PC-9 (cell line): ENCODE measurements around the gene ZNRD2. TPM values are rescaled to one million over a fixed set of nuclear protein-coding genes. Genes with fewer than 3 reads are reported as not detected.

Source experiments
- BruUV-seq: library from RNA; stranded (reverse); fragments of 400-500 nt; replicated peaks from 2 replicates; lab custom pipeline; 2021; lab: Mats Ljungman, UMichigan
- CTCF ChIA-PET: fragments of 300-600 bp; sonication (Branson Sonifier 250); formaldehyde crosslinking; loops from one replicate; lab custom pipeline; 2022; ENCODE audit warnings: antibody characterized with exemption; lab: Charles Lee
- POLR2A ChIA-PET: fragments of 300-600 bp; sonication (Branson Sonifier 250); formaldehyde crosslinking; loops from one replicate; lab custom pipeline; 2022; ENCODE audit warnings: antibody characterized with exemption; ENCODE audit not compliant: unreplicated experiment; lab: Charles Lee
- DNase-seq, 2 experiments: peaks; one replicate each; pipeline versions ENCODE4 v3.0.0 to v3.0.0-alpha.2; 2015 to 2022; ENCODE audit warnings: mixed read lengths in 1 of 2
- H2AFZ ChIP-seq: fragments of 200-600 bp; sonication (generic); 2 replicates; pipeline ENCODE4 v1.8.1; 2017; ENCODE audit warnings: antibody characterized with exemption
- H3F3A ChIP-seq: fragments of 200-600 bp; sonication (generic); 2 replicates; pipeline ENCODE4 v1.8.1; 2017; ENCODE audit warnings: antibody characterized with exemption, mild to moderate bottlenecking, low read depth; ENCODE audit not compliant: insufficient read depth
- H3K27ac ChIP-seq: fragments of 200-600 bp; sonication (generic); 2 replicates; pipeline ENCODE4 v1.6.1; 2016; ENCODE audit warnings: mixed run types
- H3K27me3 ChIP-seq: fragments of 200-600 bp; sonication (generic); 2 replicates; pipeline ENCODE4 v1.6.1; 2016; ENCODE audit warnings: low read depth, mixed run types; ENCODE audit not compliant: insufficient read depth
- H3K36me3 ChIP-seq: fragments of 200-600 bp; sonication (generic); 2 replicates; pipeline ENCODE4 v1.6.1; 2016; ENCODE audit warnings: low read depth, mixed run types
- H3K4me1 ChIP-seq: fragments of 200-600 bp; sonication (generic); replicated peaks from 2 replicates; pipeline ENCODE4 v1.6.1; 2016; ENCODE audit warnings: mixed run types; ENCODE audit not compliant: insufficient read depth
- H3K4me2 ChIP-seq: fragments of 200-600 bp; sonication (generic); 2 replicates; pipeline ENCODE4 v1.6.1; 2017; ENCODE audit warnings: mixed run types
- H3K4me3 ChIP-seq: fragments of 200-600 bp; sonication (generic); 2 replicates; pipeline ENCODE4 v1.6.1; 2016; ENCODE audit warnings: mixed run types
- H3K79me2 ChIP-seq: fragments of 200-600 bp; sonication (generic); 2 replicates; pipeline ENCODE4 v1.6.1; 2017; ENCODE audit warnings: low read depth, mixed run types
- H3K9me2 ChIP-seq: fragments of 200-600 bp; sonication (generic); 2 replicates; pipeline ENCODE4 v1.8.1; 2017; ENCODE audit warnings: mild to moderate bottlenecking; ENCODE audit not compliant: insufficient read depth
- H3K9me3 ChIP-seq: fragments of 200-600 bp; sonication (generic); 2 replicates; pipeline ENCODE4 v1.8.1; 2016; ENCODE audit warnings: low read depth; ENCODE audit not compliant: insufficient read depth
- H4K20me1 ChIP-seq: fragments of 200-600 bp; sonication (generic); 2 replicates; pipeline ENCODE4 v1.8.1; 2017; ENCODE audit not compliant: insufficient read depth
- EZH2 ChIP-seq: fragments of 200-600 bp; sonication (generic); IDR thresholded peaks from 2 replicates; pipeline ENCODE4 v1.8.0; 2017; ENCODE audit warnings: antibody characterized with exemption, low read depth
- intact Hi-C: fragments of 100-400 bp; cut with micrococcal nuclease; formaldehyde crosslinking; loops from one replicate; pipeline ENCODE4 v1.10.0; 2022; ENCODE audit not compliant: unreplicated experiment
- total RNA-seq: library from RNA; stranded (reverse); gene quantifications from 2 replicates; pipeline ENCODE4 v1.2.3, GENCODE V29; 2021
- TF ChIP-seq, protein P1 (sequence below): fragments of 200-600 bp; sonication (generic); conservative IDR thresholded peaks from 2 replicates; pipeline ENCODE4 v1.6.1; 2017; ENCODE audit warnings: mixed run types, antibody characterized with exemption, mild to moderate bottlenecking, moderate library complexity

Gene ZNRD2
- total RNA-seq, 1 experiment from 2014 or later, result 51.4 TPM

DNA sequence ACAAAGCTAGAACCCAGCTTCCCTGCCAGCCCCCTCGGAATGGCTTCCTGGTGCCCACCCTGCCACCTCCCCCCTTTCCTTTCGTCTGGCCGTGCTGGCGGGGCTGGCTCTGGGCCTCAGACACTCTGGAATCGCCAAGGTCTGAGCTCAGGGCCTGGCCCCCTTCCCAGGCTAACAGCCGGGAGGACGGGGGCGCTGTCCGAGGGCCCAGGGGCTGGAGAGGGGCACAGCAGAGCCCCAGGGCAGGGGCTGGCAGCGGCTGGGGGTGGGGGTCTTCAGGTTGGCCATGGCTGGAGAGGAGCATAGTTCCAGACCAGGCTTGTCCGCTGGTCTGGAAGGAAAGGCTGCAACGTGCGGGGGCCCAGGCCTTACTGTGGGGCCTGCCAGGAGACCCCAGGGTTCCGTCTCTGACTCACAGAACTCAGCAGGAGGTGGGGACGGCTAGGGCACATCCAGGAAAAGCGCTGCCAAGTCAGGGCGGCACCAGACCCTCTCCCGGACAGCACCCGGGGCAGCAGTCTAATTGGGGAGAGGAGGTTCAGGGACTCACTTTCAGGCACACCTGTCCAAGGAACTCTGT, 11.3 kb upstream of the ZNRD2 start:
- no peaks in the 10 kb centered on the region for H3K36me3 ChIP-seq
- peak overlapping the region; percentile 77 for H3K4me3 ChIP-seq
- TF ChIP-seq, protein P1, sequence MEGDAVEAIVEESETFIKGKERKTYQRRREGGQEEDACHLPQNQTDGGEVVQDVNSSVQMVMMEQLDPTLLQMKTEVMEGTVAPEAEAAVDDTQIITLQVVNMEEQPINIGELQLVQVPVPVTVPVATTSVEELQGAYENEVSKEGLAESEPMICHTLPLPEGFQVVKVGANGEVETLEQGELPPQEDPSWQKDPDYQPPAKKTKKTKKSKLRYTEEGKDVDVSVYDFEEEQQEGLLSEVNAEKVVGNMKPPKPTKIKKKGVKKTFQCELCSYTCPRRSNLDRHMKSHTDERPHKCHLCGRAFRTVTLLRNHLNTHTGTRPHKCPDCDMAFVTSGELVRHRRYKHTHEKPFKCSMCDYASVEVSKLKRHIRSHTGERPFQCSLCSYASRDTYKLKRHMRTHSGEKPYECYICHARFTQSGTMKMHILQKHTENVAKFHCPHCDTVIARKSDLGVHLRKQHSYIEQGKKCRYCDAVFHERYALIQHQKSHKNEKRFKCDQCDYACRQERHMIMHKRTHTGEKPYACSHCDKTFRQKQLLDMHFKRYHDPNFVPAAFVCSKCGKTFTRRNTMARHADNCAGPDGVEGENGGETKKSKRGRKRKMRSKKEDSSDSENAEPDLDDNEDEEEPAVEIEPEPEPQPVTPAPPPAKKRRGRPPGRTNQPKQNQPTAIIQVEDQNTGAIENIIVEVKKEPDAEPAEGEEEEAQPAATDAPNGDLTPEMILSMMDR, result no peak
- TF ChIP-seq EZH2, result no peak
- H4K20me1 ChIP-seq, result no peaks in the 10 kb centered on the region
- H3K9me3 ChIP-seq, result no peaks in the 10 kb centered on the region
- no peaks in the 10 kb centered on the region for H3K9me2 ChIP-seq
- H3K27ac ChIP-seq, result peak overlapping the region; percentile 69
- H3K4me1 ChIP-seq, result peaks cover 63% of the 10 kb centered on the region
- H3K4me2 ChIP-seq, result peak overlapping the region; percentile 86
- H3K27me3 ChIP-seq, result no peaks in the 10 kb centered on the region
- DNase-seq, result no peak
- POLR2A ChIA-PET, result interaction anchor here (0.6 to 1.8 kb wide), 6 partner anchors 11 to 432 kb away, joined by 3 to 13 read pairs (median 4); partner anchors contain the start of gene ZNRD2
- H2AFZ ChIP-seq, result peak overlapping the region; percentile 75
- BruUV-seq, result TSS peak; percentile 70
- intact Hi-C loops, result loop anchor here (5.0 kb wide), 3 partner anchors 137 to 453 kb away; partner anchors contain the start of genes C11orf68, CST6, DRAP1 and NEAT1
- CTCF ChIA-PET, result interaction anchor here (0.6 to 2.2 kb wide), 3 partner anchors 12 to 443 kb away, joined by 4 to 11 read pairs (median 8); partner anchors contain the start of genes BANF1, EIF1AD and ZNRD2
- peaks cover 38% of the 10 kb centered on the region for H3K79me2 ChIP-seq
- peaks cover 67% of the 10 kb centered on the region for H3F3A ChIP-seq

DNA sequence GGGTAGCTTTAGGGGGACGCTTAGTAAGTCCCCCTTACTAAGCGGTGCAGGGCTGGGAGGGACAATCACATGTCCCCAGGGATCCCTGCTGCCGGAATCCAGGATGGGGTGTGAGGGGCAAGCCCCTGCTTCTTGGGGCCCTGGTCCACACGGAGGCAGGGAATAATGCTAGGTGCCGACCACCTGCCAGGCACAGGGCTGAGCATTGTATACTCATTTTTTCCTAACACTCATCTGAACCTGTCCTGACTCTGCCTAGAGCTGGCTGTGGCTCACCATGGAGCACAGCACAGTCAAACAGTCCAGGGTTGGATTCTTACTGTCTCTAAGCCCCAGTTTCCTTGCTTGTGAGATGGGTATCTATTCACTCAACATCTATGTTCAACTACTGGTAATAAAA, 10.7 kb upstream of the ZNRD2 start:
- Histone ChIP-seq H3K79me2 (peaks cover 33% of the 10 kb centered on the region), H3K4me3 (peak overlapping the region; percentile 77; the same call in 1 of the 2 replicates), H3K36me3 (no peaks in the 10 kb centered on the region), H2AFZ (no peak overlapping the region), H3K4me1 (peaks cover 58% of the 10 kb centered on the region), H3K9me2 (no peaks in the 10 kb centered on the region), H3K27ac (peak overlapping the region; percentile 69), H3K9me3 (no peaks in the 10 kb centered on the region), H3K4me2 (peak overlapping the region; percentile 86), H3K27me3 (no peaks in the 10 kb centered on the region), H3F3A (peaks cover 62% of the 10 kb centered on the region), H4K20me1 (no peaks in the 10 kb centered on the region)
- no peak for TF ChIP-seq EZH2
- TF ChIP-seq, protein P1, result no peak
- intact Hi-C loops, result loop anchor here (5.0 kb wide), 3 partner anchors 137 to 453 kb away; partner anchors contain the start of genes C11orf68, CST6, DRAP1 and NEAT1
- CTCF ChIA-PET, result interaction anchor here (0.6 to 2.2 kb wide), 2 partner anchors 11 to 443 kb away, joined by 8 to 11 read pairs; partner anchors contain the start of genes BANF1, EIF1AD and ZNRD2
- no TSS peak for BruUV-seq
- DNase-seq, result no peak
- POLR2A ChIA-PET, result interaction anchor here (0.6 to 1.8 kb wide), 12 partner anchors 11 to 815 kb away, joined by 3 to 43 read pairs (median 4); partner anchors contain the start of genes MALAT1, RASGRP2 and ZNRD2

DNA sequence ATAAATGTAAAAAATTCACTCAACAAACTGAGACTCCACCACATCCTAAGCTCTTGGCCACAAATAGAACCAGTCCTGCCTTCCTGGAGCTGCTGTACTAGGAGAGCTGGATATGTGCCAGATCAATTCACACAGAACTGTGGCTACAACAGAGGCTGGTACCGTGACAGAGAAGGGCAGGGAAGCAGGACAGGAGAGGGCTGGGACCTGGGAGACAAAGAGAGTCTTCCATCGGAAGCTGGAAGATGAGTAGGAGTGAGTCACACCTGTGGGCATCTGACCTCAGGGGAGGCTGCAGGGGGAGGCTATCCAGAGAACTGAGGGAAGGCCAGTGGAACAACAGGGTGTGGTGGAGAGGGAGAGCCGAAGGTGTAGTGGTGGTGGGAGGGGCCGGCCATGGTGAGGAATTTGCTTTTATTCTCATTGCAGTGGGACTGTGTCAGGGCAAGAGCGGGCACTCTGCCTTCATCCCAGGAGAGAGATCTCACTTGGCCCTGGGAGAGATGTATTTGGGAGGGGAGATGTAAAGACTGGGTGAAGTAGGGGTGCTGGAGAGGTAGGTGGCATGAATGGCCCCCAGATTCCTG, 10.2 kb upstream of the ZNRD2 start:
- intact Hi-C loops, result loop anchor here (1.0 to 5.0 kb wide), 4 partner anchors 10 to 452 kb away; partner anchors contain the start of genes C11orf68, CST6, DRAP1 and NEAT1
- no TSS peak for BruUV-seq
- peaks cover 59% of the 10 kb centered on the region for H3F3A ChIP-seq
- CTCF ChIA-PET, result interaction anchor here (0.6 to 2.2 kb wide), 5 partner anchors 11 to 442 kb away, joined by 3 to 11 read pairs (median 3); partner anchors contain the start of genes BANF1, EIF1AD and ZNRD2
- peaks cover 28% of the 10 kb centered on the region for H3K79me2 ChIP-seq
- DNase-seq, result peak; percentile 84 to 92
- H3K36me3 ChIP-seq, result no peaks in the 10 kb centered on the region
- no peaks in the 10 kb centered on the region for H3K9me2 ChIP-seq
- H3K27me3 ChIP-seq, result no peaks in the 10 kb centered on the region
- H3K9me3 ChIP-seq, result no peaks in the 10 kb centered on the region
- POLR2A ChIA-PET, result interaction anchor here (0.5 to 1.8 kb wide), 14 partner anchors 10 to 816 kb away, joined by 3 to 43 read pairs (median 4); partner anchors contain the start of genes FAM89B, MALAT1, RASGRP2 and SIPA1
- H3K4me2 ChIP-seq, result peak overlapping the region; percentile 86
- peaks cover 53% of the 10 kb centered on the region for H3K4me1 ChIP-seq
- no peak overlapping the region for H2AFZ ChIP-seq
- no peaks in the 10 kb centered on the region for H4K20me1 ChIP-seq
- TF ChIP-seq, protein P1, result no peak
- TF ChIP-seq EZH2, result no peak
- H3K4me3 ChIP-seq, result peak overlapping the region; percentile 77; the same call in 1 of the 2 replicates
- peak overlapping the region; percentile 69 for H3K27ac ChIP-seq
